C4-2B (cell line): ENCODE measurements around the gene ZNF385D.

ENCODE experiments used
- CTCF ChIP-seq: fragments of 450-650 bp; conservative IDR thresholded peaks from 2 replicates; pipeline ENCODE4 v1.5.1; 2017; ENCODE audit warnings: mild to moderate bottlenecking
- ZFX ChIP-seq: fragments of 450-650 bp; IDR thresholded peaks from 2 replicates; pipeline ENCODE4 v1.6.1; 2017

- TF ChIP-seq CTCF (no peak), ZFX (no peak)
Measured at GRCh38 chr3:21697707-21698106, 53.3 kb downstream of the ZNF385D start.
